ENCODE results near the gene RNF126.
"Not testable (repeated sequence)": the region's sequence is repeated elsewhere in the genome, so short reads cannot be mapped to it uniquely, and the experiment has no call there.

The RNF126 gene

GRCh38 chr19:633786-634639 lies 29.0 kb downstream of the RNF126 start:
- Histone ChIP-seq H3K9me3 (ENCODE audit: control extremely low read depth in 1 of 5, control insufficient read depth in 4 of 5, insufficient read depth in 2 of 5, low read depth in 1 of 5, low read length in 4 of 5) (no peaks in the 10 kb centered on the region), H3K4me1 (ENCODE audit: control extremely low read depth in 1 of 4, control insufficient read depth in 4 of 4, insufficient read depth in 4 of 4, low read length in 3 of 4) (peaks cover 0 to 28% (median 25%) of the 10 kb centered on the region in 4 experiments), H3K36me3 (ENCODE audit: control insufficient read depth in 4 of 4, insufficient read depth in 4 of 4, low read length in 3 of 4) (peaks cover 0 to 11% (median 6%) of the 10 kb centered on the region in 4 experiments), H3K27ac (ENCODE audit: insufficient read depth in 1 of 2, low read depth in 1 of 2, low read length in 2 of 2, poor library complexity in 1 of 2, severe bottlenecking in 2 of 2) (peak overlapping the region; percentile 46 to 79), H3K27me3 (replicated peaks in 2 of 5; ENCODE audit: control insufficient read depth in 4 of 5, insufficient read depth in 5 of 5, low read length in 4 of 5) (peaks cover 0 to 18% (median 3%) of the 10 kb centered on the region in 5 experiments), H3K4me3 (ENCODE audit: control insufficient read depth in 1 of 7, extremely low read depth in 1 of 7, insufficient read depth in 4 of 7, low read depth in 2 of 7, low read length in 6 of 7) (peak overlapping the region; percentile 50 to 92 (median 84))
- ChIA-PET POLR2A (no interaction called here), CTCF (interaction anchor here (1.2 kb wide), 1 partner anchor 230 kb away, joined by 3 read pairs; no protein-coding TSS in a partner anchor)
- no peak for DNase-seq
- WGBS (ENCODE audit: insufficient coverage) = 38% methylated on average over 20 of the region's 32 CpGs

GRCh38 chr19:633068-633785 lies 29.8 kb downstream of the RNF126 start, which contains the start of gene POLRMT:
TSS of gene POLRMT (minus strand) at chr19:633537. CDS start at chr19:633512, 25 bp downstream.
- POLR2A ChIA-PET = no interaction called here

DNA sequence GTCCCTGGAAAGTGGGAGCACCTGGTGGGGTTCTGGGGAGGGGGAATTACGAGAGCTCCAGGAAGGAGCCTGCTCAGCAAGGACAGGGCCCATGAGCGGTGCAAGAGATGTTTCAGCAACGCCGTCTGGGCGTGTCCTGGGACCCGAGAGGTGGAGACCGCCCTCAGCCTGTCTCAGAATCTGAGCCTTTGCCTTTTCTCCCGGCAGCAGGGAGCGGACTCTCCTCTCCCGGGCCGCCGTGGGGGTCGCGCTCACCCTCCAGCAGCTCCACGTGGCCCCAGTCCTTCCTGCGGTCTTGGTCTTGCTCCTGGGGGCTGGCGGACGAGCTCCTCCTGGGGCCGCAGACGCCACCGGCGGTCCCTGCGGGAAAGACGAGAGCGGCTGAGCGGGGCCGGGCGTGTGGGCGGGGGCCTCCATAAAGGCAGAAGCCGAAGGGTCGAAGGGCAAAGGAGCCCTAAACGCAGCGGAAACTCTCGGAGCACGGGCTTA lies 30.4 kb downstream of the RNF126 start:
- WGBS (ENCODE audit: insufficient coverage) = 3% methylated on average over 29 of the region's 35 CpGs

More at GRCh38 chr19:633068-633785, 29.8 kb downstream of the RNF126 start, which contains the start of gene POLRMT:
- peak; percentile 98 to 99 (median 98) for DNase-seq
- CTCF ChIA-PET = interaction anchor here (1.2 kb wide), 1 partner anchor 231 kb away, joined by 3 read pairs; no protein-coding TSS in a partner anchor
- Histone ChIP-seq H3K9me3 (ENCODE audit: control extremely low read depth in 1 of 5, control insufficient read depth in 4 of 5, insufficient read depth in 2 of 5, low read depth in 1 of 5, low read length in 4 of 5) (no peaks in the 10 kb centered on the region), H3K36me3 (ENCODE audit: control insufficient read depth in 4 of 4, insufficient read depth in 4 of 4, low read length in 3 of 4) (peaks cover under 1 to 16% (median 10%) of the 10 kb centered on the region in 4 experiments), H3K27ac (ENCODE audit: insufficient read depth in 1 of 2, low read depth in 1 of 2, low read length in 2 of 2, poor library complexity in 1 of 2, severe bottlenecking in 2 of 2) (peak within 1 kb of the TSS; percentile 46 to 79), H3K4me1 (ENCODE audit: control extremely low read depth in 1 of 4, control insufficient read depth in 4 of 4, insufficient read depth in 4 of 4, low read length in 3 of 4) (peaks cover 0 to 22% (median 21%) of the 10 kb centered on the region in 4 experiments), H3K4me3 (ENCODE audit: control insufficient read depth in 1 of 7, extremely low read depth in 1 of 7, insufficient read depth in 4 of 7, low read depth in 2 of 7, low read length in 6 of 7) (peak within 1 kb of the TSS; percentile 71 to 92 (median 84)), H3K27me3 (replicated peaks in 2 of 5; ENCODE audit: control insufficient read depth in 4 of 5, insufficient read depth in 5 of 5, low read length in 4 of 5) (peaks cover 0 to 10% (median 2%) of the 10 kb centered on the region in 5 experiments)
- WGBS (ENCODE audit: insufficient coverage) = under 1% methylated on average over 66 of the region's 67 CpGs

DNA sequence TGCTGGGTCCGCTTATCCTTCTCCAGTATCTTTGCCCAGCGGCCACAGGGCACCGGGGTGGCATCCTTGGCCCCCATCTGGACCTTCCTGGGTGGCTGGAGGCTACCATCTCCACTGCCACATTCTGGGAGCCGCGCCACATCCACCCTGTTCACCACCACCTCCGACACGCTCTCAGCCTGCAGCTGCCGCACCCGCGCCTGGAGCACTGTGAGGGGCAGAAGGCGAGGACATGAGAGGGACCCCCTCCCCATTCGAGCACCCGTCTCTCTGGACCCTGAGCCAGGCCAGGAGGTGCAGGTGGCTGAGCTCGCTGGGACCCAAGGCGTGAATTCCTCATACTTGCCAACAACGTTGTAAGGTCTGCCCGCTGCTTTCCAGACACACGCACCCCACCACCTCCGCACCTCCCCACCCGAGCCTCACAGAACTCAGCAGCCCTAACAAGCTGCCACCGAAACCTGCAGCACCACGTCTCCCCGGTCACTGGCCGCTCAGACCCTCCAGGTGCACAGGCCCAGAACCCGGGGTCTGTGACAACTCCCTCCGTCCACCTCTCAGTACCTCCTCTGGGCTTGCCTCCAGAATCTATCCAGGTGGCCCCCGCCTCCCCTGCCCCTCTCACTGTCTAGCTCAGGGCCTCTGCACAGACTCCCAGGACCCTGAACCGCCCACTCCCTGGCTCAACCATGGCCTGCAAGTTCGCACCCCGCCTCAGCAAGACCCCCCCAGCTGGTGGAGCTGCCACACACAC lies 32.9 kb downstream of the RNF126 start:
- WGBS (ENCODE audit: insufficient coverage) = 95% methylated on average over 23 of the region's 30 CpGs
- peaks cover 3 to 25% (median 14%) of the 10 kb centered on the region in 4 experiments for H3K36me3 ChIP-seq (ENCODE audit: control insufficient read depth in 4 of 4, insufficient read depth in 4 of 4, low read length in 3 of 4)
- H3K4me1 ChIP-seq (ENCODE audit: control extremely low read depth in 1 of 4, control insufficient read depth in 4 of 4, insufficient read depth in 4 of 4, low read length in 3 of 4) = peaks cover 0 to 22% (median 21%) of the 10 kb centered on the region in 4 experiments
- H3K4me3 ChIP-seq (ENCODE audit: control insufficient read depth in 1 of 7, extremely low read depth in 1 of 7, insufficient read depth in 4 of 7, low read depth in 2 of 7, low read length in 6 of 7) = no peak overlapping the region
- no peaks in the 10 kb centered on the region for H3K27me3 ChIP-seq (replicated peaks in 2 of 5; ENCODE audit: control insufficient read depth in 4 of 5, insufficient read depth in 5 of 5, low read length in 4 of 5)
- CTCF ChIA-PET = interaction anchor here (1.9 kb wide), 1 partner anchor 21 kb away, joined by 6 read pairs; no protein-coding TSS in a partner anchor
- no peak overlapping the region for H3K27ac ChIP-seq (ENCODE audit: insufficient read depth in 1 of 2, low read depth in 1 of 2, low read length in 2 of 2, poor library complexity in 1 of 2, severe bottlenecking in 2 of 2)
- DNase-seq = no peak
- H3K9me3 ChIP-seq (ENCODE audit: control extremely low read depth in 1 of 5, control insufficient read depth in 4 of 5, insufficient read depth in 2 of 5, low read depth in 1 of 5, low read length in 4 of 5) = no peaks in the 10 kb centered on the region
- POLR2A ChIA-PET = no interaction called here

More for the DNA sequence above, 30.4 kb downstream of the RNF126 start:
- Histone ChIP-seq H3K4me3 (ENCODE audit: control insufficient read depth in 1 of 7, extremely low read depth in 1 of 7, insufficient read depth in 4 of 7, low read depth in 2 of 7, low read length in 6 of 7) (peak overlapping the region; percentile 71 to 92 (median 84)), H3K27me3 (replicated peaks in 2 of 5; ENCODE audit: control insufficient read depth in 4 of 5, insufficient read depth in 5 of 5, low read length in 4 of 5) (peaks cover 0 to 6% (median 2%) of the 10 kb centered on the region in 5 experiments), H3K27ac (ENCODE audit: insufficient read depth in 1 of 2, low read depth in 1 of 2, low read length in 2 of 2, poor library complexity in 1 of 2, severe bottlenecking in 2 of 2) (peak overlapping the region in 1 of 2 experiments; percentile 79), H3K36me3 (ENCODE audit: control insufficient read depth in 4 of 4, insufficient read depth in 4 of 4, low read length in 3 of 4) (peaks cover 3 to 20% (median 12%) of the 10 kb centered on the region in 4 experiments), H3K4me1 (ENCODE audit: control extremely low read depth in 1 of 4, control insufficient read depth in 4 of 4, insufficient read depth in 4 of 4, low read length in 3 of 4) (peaks cover 0 to 22% (median 21%) of the 10 kb centered on the region in 4 experiments), H3K9me3 (ENCODE audit: control extremely low read depth in 1 of 5, control insufficient read depth in 4 of 5, insufficient read depth in 2 of 5, low read depth in 1 of 5, low read length in 4 of 5) (no peaks in the 10 kb centered on the region)
- CTCF ChIA-PET = no interaction called here
- POLR2A ChIA-PET = no interaction called here
- DNase-seq = peak in 2 of 3 donors; percentile 33 to 35

DNA sequence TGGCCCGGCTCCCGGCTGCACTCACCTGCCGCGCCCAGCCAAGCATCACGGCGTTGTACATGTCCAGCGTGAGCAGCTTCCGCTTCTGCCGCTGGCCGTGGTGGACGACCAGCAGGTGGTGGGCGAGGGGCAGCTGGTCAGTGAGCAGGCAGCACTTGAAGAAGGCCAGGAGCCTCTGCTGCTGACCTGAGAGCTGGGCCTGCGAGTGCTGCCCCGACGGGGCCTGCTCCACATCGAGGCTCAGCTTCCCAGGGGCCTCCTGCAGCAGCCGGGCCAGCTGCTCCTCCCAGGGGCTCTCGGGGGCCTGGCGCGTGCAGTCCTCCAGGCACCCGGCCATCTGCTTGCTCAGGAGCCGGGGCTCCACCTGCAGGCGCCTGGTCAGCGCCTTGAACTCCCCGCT lies 33.5 kb downstream of the RNF126 start:
- H3K27ac ChIP-seq (ENCODE audit: insufficient read depth in 1 of 2, low read depth in 1 of 2, low read length in 2 of 2, poor library complexity in 1 of 2, severe bottlenecking in 2 of 2); POLR2A ChIA-PET; H3K27me3 ChIP-seq (replicated peaks in 2 of 5; ENCODE audit: control insufficient read depth in 4 of 5, insufficient read depth in 5 of 5, low read length in 4 of 5); DNase-seq; H3K4me3 ChIP-seq (ENCODE audit: control insufficient read depth in 1 of 7, extremely low read depth in 1 of 7, insufficient read depth in 4 of 7, low read depth in 2 of 7, low read length in 6 of 7); H3K9me3 ChIP-seq (ENCODE audit: control extremely low read depth in 1 of 5, control insufficient read depth in 4 of 5, insufficient read depth in 2 of 5, low read depth in 1 of 5, low read length in 4 of 5): not testable (repeated sequence)
- Histone ChIP-seq H3K36me3 (ENCODE audit: control insufficient read depth in 4 of 4, insufficient read depth in 4 of 4, low read length in 3 of 4) (peaks cover 3 to 31% (median 15%) of the 10 kb centered on the region in 4 experiments), H3K4me1 (ENCODE audit: control extremely low read depth in 1 of 4, control insufficient read depth in 4 of 4, insufficient read depth in 4 of 4, low read length in 3 of 4) (peaks cover 0 to 22% (median 21%) of the 10 kb centered on the region in 4 experiments)
- 92% methylated on average over 15 of the region's 25 CpGs for WGBS (ENCODE audit: insufficient coverage)
- CTCF ChIA-PET = interaction anchor here (1.2 kb wide), 1 partner anchor 21 kb away, joined by 3 read pairs; no protein-coding TSS in a partner anchor

DNA sequence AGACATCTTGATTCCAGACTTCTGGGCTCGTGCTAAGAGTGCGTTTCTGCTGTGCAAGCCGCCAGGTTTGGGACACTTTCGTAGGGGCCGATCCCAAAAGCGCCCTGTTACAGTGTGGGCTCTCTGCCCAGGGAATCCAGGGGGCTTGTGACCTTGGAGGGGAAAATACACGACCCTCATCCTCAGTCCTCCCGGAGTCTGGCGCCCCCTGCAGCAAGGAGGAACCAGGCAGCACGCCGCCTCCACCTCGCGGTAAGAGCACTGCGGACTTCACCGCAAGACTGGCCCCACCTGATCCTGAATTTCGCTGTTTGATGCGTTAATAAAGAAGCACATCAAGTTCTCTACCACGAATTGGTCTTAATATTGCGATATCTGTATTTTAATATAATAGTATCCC lies 34.8 kb downstream of the RNF126 start:
- H3K4me3 ChIP-seq (ENCODE audit: control insufficient read depth in 1 of 7, extremely low read depth in 1 of 7, insufficient read depth in 4 of 7, low read depth in 2 of 7, low read length in 6 of 7) = no peak overlapping the region
- peak in 2 of 3 donors; percentile 31 to 36 for DNase-seq
- ChIA-PET CTCF (interaction anchor here (1.0 to 2.1 kb wide), 4 partner anchors 19 to 42 kb away, joined by 3 to 6 read pairs (median 4); no protein-coding TSS in a partner anchor), POLR2A (no interaction called here)
- H3K27me3 ChIP-seq (replicated peaks in 2 of 5; ENCODE audit: control insufficient read depth in 4 of 5, insufficient read depth in 5 of 5, low read length in 4 of 5) = no peaks in the 10 kb centered on the region
- peaks cover 3 to 43% (median 24%) of the 10 kb centered on the region in 4 experiments for H3K36me3 ChIP-seq (ENCODE audit: control insufficient read depth in 4 of 4, insufficient read depth in 4 of 4, low read length in 3 of 4)
- H3K9me3 ChIP-seq (ENCODE audit: control extremely low read depth in 1 of 5, control insufficient read depth in 4 of 5, insufficient read depth in 2 of 5, low read depth in 1 of 5, low read length in 4 of 5) = no peaks in the 10 kb centered on the region
- peaks cover 0 to 13% (median 13%) of the 10 kb centered on the region in 4 experiments for H3K4me1 ChIP-seq (ENCODE audit: control extremely low read depth in 1 of 4, control insufficient read depth in 4 of 4, insufficient read depth in 4 of 4, low read length in 3 of 4)
- WGBS (ENCODE audit: insufficient coverage) = 95% methylated on average over 16 of the region's 19 CpGs
- H3K27ac ChIP-seq (ENCODE audit: insufficient read depth in 1 of 2, low read depth in 1 of 2, low read length in 2 of 2, poor library complexity in 1 of 2, severe bottlenecking in 2 of 2) = no peak overlapping the region
